B cell (primary cell): ENCODE results near the gene TMED5. TPM values are rescaled to one million over a fixed set of nuclear protein-coding genes. Genes with fewer than 3 reads are reported as not detected.

Experiments used
- ATAC-seq: fragments of 200-7000 bp; cut with Tn5 transposase; one replicate; pipeline ENCODE4 v1.10.0; 2021; ENCODE audit warnings: low read depth, mild to moderate bottlenecking, moderate number of reproducible peaks, moderate library complexity
- CTCF ChIA-PET: fragments of 350-600 bp; sonication (Branson Sonifier 250); formaldehyde crosslinking; loops from one replicate; lab custom pipeline; 2021; ENCODE audit warnings: antibody characterized with exemption, inconsistent platforms; lab: Charles Lee
- POLR2A ChIA-PET: fragments of 350-600 bp; sonication (Branson Sonifier 250); formaldehyde crosslinking; loops from one replicate; lab custom pipeline; 2021; ENCODE audit warnings: antibody characterized with exemption; lab: Charles Lee
- DNase-seq: peaks from one replicate; pipeline ENCODE4 v3.0.0; 2013
- H2AFZ ChIP-seq: 2 replicates; pipeline ENCODE4 v1.6.1; 2012; ENCODE audit warnings: mild to moderate bottlenecking, low read depth, low read length; ENCODE audit not compliant: insufficient read depth, poor library complexity, severe bottlenecking
- H3K27ac ChIP-seq, 2 donors: 1 replicate in 1 of 2; 2 replicates in 1 of 2; pipeline ENCODE4 v1.5.1; 2012 to 2013; ENCODE audit warnings: low read length in 2 of 2, mild to moderate bottlenecking in 2 of 2, moderate library complexity in 1 of 2
- H3K27me3 ChIP-seq, 4 experiments: fragments of 200-600 bp in 1 of 4; sonication (generic) in 1 of 4; replicated peaks in 1 of 4; 1 replicate in 2 of 4; 2 replicates in 2 of 4; pipeline versions ENCODE4 v1.6.1 to v1.7.0; 2013 to 2016; ENCODE audit warnings: low read length in 3 of 4, mild to moderate bottlenecking in 2 of 4, mixed read lengths in 1 of 4, moderate library complexity in 1 of 4; ENCODE audit not compliant: insufficient read depth in 4 of 4, control insufficient read depth in 3 of 4; ENCODE audit errors: control extremely low read depth in 1 of 4
- H3K36me3 ChIP-seq, 2 experiments: replicated peaks in 1 of 2; 1 replicate in 1 of 2; 2 replicates in 1 of 2; pipeline versions ENCODE4 v1.6.1 to v1.7.1; 2013; ENCODE audit warnings: low read length in 1 of 2; ENCODE audit not compliant: insufficient read depth in 2 of 2, control insufficient read depth in 1 of 2; ENCODE audit errors: control extremely low read depth in 1 of 2, extremely low read depth in 1 of 2
- H3K4me1 ChIP-seq, 2 donors: fragments of 200-600 bp in 1 of 2; sonication (generic) in 1 of 2; 1 replicate in 1 of 2; 2 replicates in 1 of 2; pipeline versions ENCODE4 v1.5.1 to v1.6.1; 2013 to 2017; ENCODE audit warnings: low read length in 2 of 2; ENCODE audit not compliant: control insufficient read depth in 2 of 2, insufficient read depth in 2 of 2
- H3K4me2 ChIP-seq: replicated peaks from 2 replicates; pipeline ENCODE3; 2012; ENCODE audit warnings: mild to moderate bottlenecking, low read depth, low read length; ENCODE audit not compliant: poor library complexity, severe bottlenecking
- H3K4me3 ChIP-seq, 5 experiments: fragments of 200-600 bp in 1 of 5; sonication (generic) in 1 of 5; 1 replicate in 3 of 5; 2 replicates in 2 of 5; pipeline versions ENCODE4 v1.5.1 to v1.7.0; 2011 to 2016; ENCODE audit warnings: low read length in 4 of 5, mild to moderate bottlenecking in 4 of 5, low read depth in 2 of 5, control low read depth in 1 of 5, moderate library complexity in 1 of 5; ENCODE audit not compliant: insufficient read depth in 1 of 5; ENCODE audit errors: control extremely low read depth in 1 of 5, extremely low read depth in 1 of 5
- H3K79me2 ChIP-seq: fragments of 200-600 bp; sonication (generic); one replicate; pipeline ENCODE4 v1.6.0; 2016; ENCODE audit warnings: low read length; ENCODE audit not compliant: control insufficient read depth, insufficient read depth
- H3K9ac ChIP-seq: fragments of 200-600 bp; sonication (generic); 2 replicates; pipeline ENCODE4 v1.6.1; 2017; ENCODE audit warnings: mild to moderate bottlenecking, low read length, moderate library complexity
- H3K9me3 ChIP-seq, 3 donors: one replicate each; pipeline versions ENCODE4 v1.6.1 to v1.7.1; 2013; ENCODE audit warnings: low read length in 2 of 3; ENCODE audit not compliant: control insufficient read depth in 2 of 3, insufficient read depth in 1 of 3; ENCODE audit errors: control extremely low read depth in 1 of 3
- H4K20me1 ChIP-seq: 2 replicates; pipeline ENCODE4 v1.6.0; 2012; ENCODE audit warnings: mild to moderate bottlenecking, low read length; ENCODE audit not compliant: insufficient read depth, control insufficient read depth, poor library complexity, severe bottlenecking
- H3K27ac Mint-ChIP-seq: one replicate; pipeline ENCODE4 v1.8.0; 2021; ENCODE audit warnings: mixed read lengths
- H3K27me3 Mint-ChIP-seq: one replicate; pipeline ENCODE4 v1.8.0; 2021; ENCODE audit warnings: mixed read lengths
- H3K4me1 Mint-ChIP-seq: one replicate; pipeline ENCODE4 v1.8.0; 2021; ENCODE audit warnings: mixed read lengths
- H3K4me3 Mint-ChIP-seq: one replicate; pipeline ENCODE4 v1.8.0; 2021; ENCODE audit warnings: mixed read lengths
- H3K9me3 Mint-ChIP-seq: one replicate; pipeline ENCODE4 v1.8.0; 2022; ENCODE audit warnings: mixed read lengths; ENCODE audit not compliant: insufficient read depth
- CTCF ChIP-seq: fragments of 200-600 bp; IDR thresholded peaks from one replicate; pipeline ENCODE4 v1.8.0; 2022; ENCODE audit warnings: antibody characterized with exemption, mild to moderate bottlenecking
- EZH2 ChIP-seq: IDR thresholded peaks from 2 replicates; pipeline ENCODE4 v1.6.1; 2012; ENCODE audit warnings: borderline replicate concordance, low read depth, mild to moderate bottlenecking, moderate library complexity, low read length; ENCODE audit not compliant: insufficient read depth, poor library complexity, severe bottlenecking
- WGBS: methylation state at CpG from one replicate; pipeline ENCODE4 v1.1.5; 2013; ENCODE audit warnings: missing lambda C conversion rate; ENCODE audit not compliant: insufficient coverage; 5-methylcytosine and 5-hydroxymethylcytosine counted together
- intact Hi-C: fragments of 100-400 bp; cut with micrococcal nuclease; formaldehyde crosslinking; loops from one replicate; pipeline ENCODE4 v1.10.0; 2022
- polyA plus RNA-seq: library from polyadenylated mRNA; depleted of rRNA; stranded (reverse); fragments of >200 nt; gene quantifications from 2 replicates; pipeline ENCODE4 v1.2.3, GENCODE V29; 2012
- total RNA-seq, 2 donors: library from RNA; stranded (reverse); fragments of 120-200 nt in 1 of 2; gene quantifications; 1 replicate in 1 of 2; 2 replicates in 1 of 2; pipeline versions ENCODE4 v1.2.3 to v1.2.4, GENCODE V29; 2013 to 2022

The TMED5 gene
- total and polyA plus RNA-seq, 2 donors (not counting 1 experiment from before 2014, with no cell fraction given), result 23.7 to 46.1 TPM

GRCh38 chr1:93111561-93111960 is 68.7 kb downstream of the TMED5 start:
- no peak for TF ChIP-seq EZH2
- no peak for TF ChIP-seq CTCF
- Histone ChIP-seq H4K20me1 (peaks cover 52% of the 10 kb centered on the region), H3K9ac (peak overlapping the region; percentile 6), H2AFZ (no peak overlapping the region), H3K4me2 (no peak overlapping the region), H3K27me3 (no peaks in the 10 kb centered on the region), H3K4me1 (peaks cover 0 to 15% of the 10 kb centered on the region in 2 donors), H3K4me3 (no peak overlapping the region), H3K27ac (peak overlapping the region in 1 of 2 donors; percentile 34), H3K9me3 (peaks cover 0 to 11% (median 9%) of the 10 kb centered on the region in 3 donors), H3K79me2 (peaks cover 70% of the 10 kb centered on the region), H3K36me3 (peaks cover 4 to 20% of the 10 kb centered on the region in 2 experiments)
- Mint-ChIP-seq H3K4me3 (peak overlapping the region; percentile 2), H3K27ac (no peak overlapping the region), H3K4me1 (peaks cover 30% of the 10 kb centered on the region), H3K27me3 (no peaks in the 10 kb centered on the region), H3K9me3 (peaks cover 7% of the 10 kb centered on the region)
- intact Hi-C loops, result no loop called here
- ChIA-PET CTCF (no interaction called here), POLR2A (no interaction called here)
- DNase-seq (no peak), ATAC-seq (no peak)

- Mint-ChIP-seq H3K4me3 (no peak overlapping the region), H3K4me1 (peaks cover 30% of the 10 kb centered on the region), H3K9me3 (peaks cover 7% of the 10 kb centered on the region), H3K27me3 (no peaks in the 10 kb centered on the region), H3K27ac (no peak overlapping the region)
- Histone ChIP-seq H3K27ac (peak overlapping the region in 1 of 2 donors; percentile 34), H3K9me3 (peaks cover 0 to 11% (median 9%) of the 10 kb centered on the region in 3 donors), H3K4me2 (no peak overlapping the region), H3K36me3 (peaks cover 4 to 15% of the 10 kb centered on the region in 2 experiments), H3K9ac (peak overlapping the region; percentile 6), H3K4me3 (no peak overlapping the region), H2AFZ (no peak overlapping the region), H3K4me1 (peaks cover 0 to 15% of the 10 kb centered on the region in 2 donors), H4K20me1 (peaks cover 52% of the 10 kb centered on the region), H3K79me2 (peaks cover 75% of the 10 kb centered on the region), H3K27me3 (no peaks in the 10 kb centered on the region)
- POLR2A ChIA-PET, result interaction anchor here (0.6 kb wide), 1 partner anchor 27 kb away, joined by 4 read pairs; no protein-coding TSS in a partner anchor
- TF ChIP-seq CTCF, result no peak
- no peak for TF ChIP-seq EZH2
- CTCF ChIA-PET, result no interaction called here
- ATAC-seq, result no peak
- no peak for DNase-seq
- intact Hi-C loops, result no loop called here
- no CpG with 5 or more reads among the region's 1 CpG for WGBS
These were observed 69.1 kb downstream of the TMED5 start for GRCh38 chr1:93111065-93111464.
